PFSK-1 (cell line): ENCODE results near the gene CYP2W1.

Experiments
- FOXP2 ChIP-seq: optimal IDR thresholded peaks from 2 replicates; pipeline ENCODE3; 2011; ENCODE audit warnings: borderline replicate concordance, control low read depth, inconsistent platforms; ENCODE audit not compliant: insufficient read depth; ENCODE audit errors: extremely low read length, extremely low read depth
- POLR2AphosphoS5 ChIP-seq: IDR thresholded peaks from 2 replicates; pipeline ENCODE4 v1.6.1; 2012; ENCODE audit warnings: low read depth, mild to moderate bottlenecking, control low read depth, low read length, moderate library complexity
- REST ChIP-seq, 2 experiments: IDR thresholded peaks; 2 replicates each; pipeline versions ENCODE4 v1.6.1 to v1.8.0; 2011 to 2012; ENCODE audit warnings: low read depth in 2 of 2, low read length in 2 of 2, control low read depth in 1 of 2, inconsistent platforms in 1 of 2, mild to moderate bottlenecking in 1 of 2, moderate library complexity in 1 of 2; ENCODE audit not compliant: insufficient read depth in 1 of 2
- SIN3A ChIP-seq: IDR thresholded peaks from 2 replicates; pipeline ENCODE4 v1.6.1; 2012; ENCODE audit warnings: mild to moderate bottlenecking, low read length, moderate library complexity, borderline replicate concordance; ENCODE audit not compliant: insufficient read depth
- TAF1 ChIP-seq: IDR thresholded peaks from 2 replicates; pipeline ENCODE4 v1.6.1; 2012; ENCODE audit warnings: low read length, control low read depth, borderline replicate concordance; ENCODE audit not compliant: insufficient read depth

Gene CYP2W1

GRCh38 chr7:985915-986741 is 3.1 kb downstream of the CYP2W1 start:
- TF ChIP-seq POLR2AphosphoS5, result no peak
- no peak for TF ChIP-seq FOXP2
- no peak for TF ChIP-seq TAF1
- no peak for TF ChIP-seq REST (IDR thresholded peaks at IDR 0.05; ENCODE audit: insufficient read depth in 1 of 2, low read depth in 2 of 2, low read length in 2 of 2)
- TF ChIP-seq SIN3A, result no peak

- TF ChIP-seq POLR2AphosphoS5 (no peak), FOXP2 (no peak), REST (IDR thresholded peaks at IDR 0.05; ENCODE audit: insufficient read depth in 1 of 2, low read depth in 2 of 2, low read length in 2 of 2) (no peak), SIN3A (no peak)
These were observed 4.1 kb downstream of the CYP2W1 start for GRCh38 chr7:986766-987751.

- TF ChIP-seq FOXP2 (no peak), REST (IDR thresholded peaks at IDR 0.05; ENCODE audit: insufficient read depth in 1 of 2, low read depth in 2 of 2, low read length in 2 of 2) (no peak), SIN3A (no peak), TAF1 (no peak), POLR2AphosphoS5 (no peak)
These were observed 4.9 kb downstream of the CYP2W1 start for GRCh38 chr7:987909-988308.

- TF ChIP-seq TAF1 (no peak), SIN3A (no peak), REST (IDR thresholded peaks at IDR 0.05; ENCODE audit: insufficient read depth in 1 of 2, low read depth in 2 of 2, low read length in 2 of 2) (no peak), FOXP2 (no peak), POLR2AphosphoS5 (no peak)
These were observed 5.5 kb downstream of the CYP2W1 start for GRCh38 chr7:988426-988911.
